Endothelial cell of hepatic sinusoid (primary cell): ENCODE measurements around the gene INTS1.

Source experiments
- in situ Hi-C: cut with HindIII; loops from 2 replicates; pipeline ENCODE4 v1.10.0; 2017; ENCODE audit warnings: low sequenced_read_pairs

INTS1 gene

GRCh38 chr7:1464694-1465093 lies 39.5 kb downstream of the INTS1 start:
- in situ Hi-C loops = no loop called here

- in situ Hi-C loops = no loop called here
Observed at GRCh38 chr7:1463676-1464223, 40.4 kb downstream of the INTS1 start.

- in situ Hi-C loops = no loop called here
Observed at GRCh38 chr7:1461646-1462375, 42.4 kb downstream of the INTS1 start.

- in situ Hi-C loops = no loop called here
Observed at GRCh38 chr7:1460821-1461645, 43.2 kb downstream of the INTS1 start.

GRCh38 chr7:1459920-1460820 lies 44.0 kb downstream of the INTS1 start:
- in situ Hi-C loops = no loop called here

GRCh38 chr7:1459512-1459892 lies 44.7 kb downstream of the INTS1 start:
- in situ Hi-C loops = no loop called here

- in situ Hi-C loops = no loop called here
Observed at GRCh38 chr7:1458683-1459511, 45.3 kb downstream of the INTS1 start, which contains the start of gene MICALL2. TSS of gene MICALL2 (minus strand) at chr7:1459470. CDS start at chr7:1459326, 144 bp downstream.

GRCh38 chr7:1457949-1458682 lies 46.1 kb downstream of the INTS1 start:
- in situ Hi-C loops = no loop called here

- in situ Hi-C loops = no loop called here
Observed at GRCh38 chr7:1457059-1457948, 46.9 kb downstream of the INTS1 start.

GRCh38 chr7:1455955-1456354 lies 48.2 kb downstream of the INTS1 start:
- in situ Hi-C loops = no loop called here

- in situ Hi-C loops = no loop called here
Observed at GRCh38 chr7:1455241-1455939, 48.8 kb downstream of the INTS1 start.

GRCh38 chr7:1454542-1454941 lies 49.6 kb downstream of the INTS1 start:
- in situ Hi-C loops = no loop called here

GRCh38 chr7:1452205-1452604 lies 52.0 kb downstream of the INTS1 start:
- in situ Hi-C loops = no loop called here

GRCh38 chr7:1450987-1451386 lies 53.2 kb downstream of the INTS1 start:
- in situ Hi-C loops = no loop called here

- in situ Hi-C loops = no loop called here
Observed at GRCh38 chr7:1450431-1450830, 53.8 kb downstream of the INTS1 start.

- in situ Hi-C loops = no loop called here
Observed at GRCh38 chr7:1449951-1450350, 54.2 kb downstream of the INTS1 start.

GRCh38 chr7:1449501-1449900 lies 54.7 kb downstream of the INTS1 start:
- in situ Hi-C loops = no loop called here

- in situ Hi-C loops = no loop called here
Observed at GRCh38 chr7:1448958-1449357, 55.2 kb downstream of the INTS1 start.
